GM12801 (cell line): ENCODE data around the gene IL3.

Experiments used
- TF ChIP-seq, protein P1 (sequence below): IDR thresholded peaks from one replicate; pipeline ENCODE4 v1.5.1; 2011; ENCODE audit warnings: control low read depth; ENCODE audit not compliant: insufficient read length; ENCODE audit errors: extremely low read depth

IL3 gene

DNA sequence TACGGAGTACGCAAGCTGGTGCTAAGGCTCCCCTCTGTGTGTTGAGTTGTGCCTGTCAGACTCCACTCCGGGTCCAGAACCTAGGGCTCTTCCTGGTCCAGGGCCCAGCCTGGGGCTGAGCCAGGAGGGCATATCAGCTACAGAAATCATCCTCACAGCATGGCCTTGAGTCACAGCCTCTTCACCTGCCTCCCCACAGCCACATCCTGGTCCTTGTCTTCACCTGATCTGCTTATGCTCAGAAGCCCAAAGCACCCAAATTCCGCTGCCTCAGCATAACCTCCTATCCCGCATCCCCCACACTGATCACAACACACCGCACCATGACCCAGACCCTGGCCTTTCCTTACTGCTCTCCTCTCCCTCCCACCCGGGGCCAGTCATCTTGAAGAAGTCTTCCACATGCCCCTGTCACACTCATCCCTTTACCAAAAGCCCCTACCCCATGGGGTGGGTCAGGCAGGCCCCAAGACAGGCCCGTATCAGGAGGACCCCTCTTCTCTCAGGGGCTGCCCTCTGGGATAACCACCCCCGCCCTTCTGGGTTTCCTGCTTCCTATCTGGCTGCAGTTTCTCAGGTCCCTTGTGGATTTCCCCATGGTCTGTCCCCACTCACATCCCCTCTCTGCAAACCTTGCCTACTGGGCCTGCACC lies 1.3 kb upstream of the IL3 start:
- TF ChIP-seq, protein P1, sequence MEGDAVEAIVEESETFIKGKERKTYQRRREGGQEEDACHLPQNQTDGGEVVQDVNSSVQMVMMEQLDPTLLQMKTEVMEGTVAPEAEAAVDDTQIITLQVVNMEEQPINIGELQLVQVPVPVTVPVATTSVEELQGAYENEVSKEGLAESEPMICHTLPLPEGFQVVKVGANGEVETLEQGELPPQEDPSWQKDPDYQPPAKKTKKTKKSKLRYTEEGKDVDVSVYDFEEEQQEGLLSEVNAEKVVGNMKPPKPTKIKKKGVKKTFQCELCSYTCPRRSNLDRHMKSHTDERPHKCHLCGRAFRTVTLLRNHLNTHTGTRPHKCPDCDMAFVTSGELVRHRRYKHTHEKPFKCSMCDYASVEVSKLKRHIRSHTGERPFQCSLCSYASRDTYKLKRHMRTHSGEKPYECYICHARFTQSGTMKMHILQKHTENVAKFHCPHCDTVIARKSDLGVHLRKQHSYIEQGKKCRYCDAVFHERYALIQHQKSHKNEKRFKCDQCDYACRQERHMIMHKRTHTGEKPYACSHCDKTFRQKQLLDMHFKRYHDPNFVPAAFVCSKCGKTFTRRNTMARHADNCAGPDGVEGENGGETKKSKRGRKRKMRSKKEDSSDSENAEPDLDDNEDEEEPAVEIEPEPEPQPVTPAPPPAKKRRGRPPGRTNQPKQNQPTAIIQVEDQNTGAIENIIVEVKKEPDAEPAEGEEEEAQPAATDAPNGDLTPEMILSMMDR: no peak

DNA sequence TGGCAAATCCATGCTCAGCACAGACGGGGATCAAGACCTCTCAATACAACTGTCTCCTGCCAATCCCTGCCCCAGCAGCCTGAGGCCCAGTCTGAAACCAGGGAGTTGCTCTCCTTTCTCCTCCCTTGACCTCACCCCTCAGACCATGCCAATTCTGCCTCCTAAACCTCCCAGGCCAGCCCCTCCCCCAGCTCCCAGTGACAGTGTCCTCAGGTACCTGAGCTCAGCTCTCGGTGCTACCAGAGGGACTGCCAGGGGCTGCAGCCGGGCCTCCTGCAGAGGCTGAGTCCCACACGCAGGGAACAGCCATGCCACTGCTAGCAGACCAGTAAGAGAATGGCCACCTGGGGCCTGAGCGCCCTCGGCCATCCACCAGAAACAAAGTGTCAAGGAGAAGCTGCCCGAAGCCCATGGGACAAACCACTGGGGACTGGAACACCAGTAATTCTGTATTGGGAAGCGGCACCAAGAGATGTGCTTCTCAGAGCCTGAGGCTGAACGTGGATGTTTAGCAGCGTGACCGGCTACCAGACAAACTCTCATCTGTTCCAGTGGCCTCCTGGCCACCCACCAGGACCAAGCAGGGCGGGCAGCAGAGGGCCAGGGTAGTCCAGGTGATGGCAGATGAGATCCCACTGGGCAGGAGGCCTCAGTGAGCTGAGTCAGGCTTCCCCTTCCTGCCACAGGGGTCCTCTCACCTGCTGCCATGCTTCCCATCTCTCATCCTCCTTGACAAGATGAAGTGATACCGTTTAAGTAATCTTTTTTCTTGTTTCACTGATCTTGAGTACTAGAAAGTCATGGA lies 557 bp upstream of the IL3 start:
- TF ChIP-seq, protein P1: no peak

DNA sequence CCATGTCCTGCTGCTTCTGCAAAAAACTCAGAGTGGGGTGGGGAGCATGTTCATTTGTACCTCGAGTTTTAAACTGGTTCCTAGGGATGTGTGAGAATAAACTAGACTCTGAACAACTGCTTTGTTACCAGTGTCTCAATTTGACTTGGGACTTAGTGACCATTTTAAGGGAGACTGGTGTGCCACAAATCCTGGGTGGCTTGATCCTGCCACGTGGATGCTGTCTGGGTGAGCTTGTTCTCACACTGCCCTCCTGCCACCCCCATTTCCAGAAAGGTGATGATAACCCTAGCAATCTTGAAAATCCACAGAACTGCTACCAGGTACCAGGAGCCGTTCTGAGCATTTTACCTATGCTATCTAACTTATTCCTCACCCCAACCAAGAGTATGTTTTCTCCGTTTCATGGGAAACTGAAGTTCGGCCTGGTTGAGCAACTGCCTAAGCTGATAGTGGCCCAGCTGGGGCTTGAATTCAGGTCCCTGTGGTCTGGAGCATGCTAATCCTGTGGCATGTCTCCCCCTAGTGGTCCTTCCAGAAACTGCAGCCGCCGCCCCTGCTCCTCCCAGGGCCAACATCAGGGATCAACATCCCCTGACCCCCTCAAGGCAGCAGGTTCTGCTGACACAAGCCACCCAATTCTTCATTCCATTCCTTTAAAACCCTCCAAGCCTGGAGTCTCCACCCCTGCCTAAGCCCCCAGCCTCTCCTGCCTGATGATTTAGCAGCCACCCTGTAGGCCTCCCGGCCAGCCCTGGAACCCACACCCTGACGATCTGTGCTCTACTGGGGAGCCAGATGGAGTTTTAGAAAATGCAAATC lies 2.8 kb downstream of the IL3 start:
- TF ChIP-seq, protein P1: peak; percentile 87

DNA sequence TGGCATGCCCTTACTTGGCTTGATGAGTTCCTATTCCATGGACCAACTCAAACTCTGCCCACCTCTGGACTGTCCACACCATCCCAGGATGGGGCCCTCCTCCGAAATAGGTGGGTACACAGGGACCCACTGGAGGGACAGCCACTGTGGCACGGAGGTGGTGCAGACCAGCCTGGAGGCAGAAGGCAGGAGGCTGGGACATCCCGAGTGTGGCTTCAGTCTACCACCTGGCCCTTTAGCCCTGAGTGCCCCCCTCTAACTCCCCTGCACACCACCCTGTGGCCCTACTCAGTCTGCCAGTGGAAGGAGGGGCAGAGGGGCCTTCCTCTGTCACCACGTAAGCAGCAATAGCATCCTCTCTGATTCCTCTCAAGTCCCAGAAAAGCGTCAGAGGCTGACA lies 3.7 kb downstream of the IL3 start:
- TF ChIP-seq, protein P1: no peak

DNA sequence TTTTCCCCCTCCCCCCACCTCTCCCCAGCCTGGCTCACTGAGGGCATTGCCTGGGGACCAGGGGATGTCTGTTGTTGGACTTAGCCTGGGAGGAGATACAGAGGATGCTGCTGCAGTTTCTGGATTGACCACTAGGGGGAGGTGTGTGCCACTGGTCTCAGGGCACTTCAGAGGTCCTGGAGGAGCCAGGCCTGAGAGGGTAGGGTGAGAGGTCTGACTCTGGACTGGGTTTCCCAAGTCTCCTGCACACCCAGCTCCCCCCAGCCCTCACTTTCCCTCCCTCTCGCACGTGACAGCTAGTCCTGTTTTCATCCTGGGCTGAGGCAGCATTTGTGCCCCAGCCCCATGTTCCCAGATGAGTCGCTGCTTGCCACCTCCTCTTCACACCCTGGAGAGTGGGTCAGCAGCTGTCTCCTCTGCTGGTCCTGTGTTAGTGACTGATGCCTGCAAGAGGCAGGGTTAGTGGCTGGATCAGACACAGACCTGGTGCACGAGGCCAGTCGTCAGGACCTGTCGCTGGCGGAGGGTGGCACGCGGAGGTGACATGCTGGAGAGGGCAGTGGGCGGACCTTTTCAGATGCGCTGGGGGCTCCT lies 4.4 kb downstream of the IL3 start:
- TF ChIP-seq, protein P1: peak; percentile 51

DNA sequence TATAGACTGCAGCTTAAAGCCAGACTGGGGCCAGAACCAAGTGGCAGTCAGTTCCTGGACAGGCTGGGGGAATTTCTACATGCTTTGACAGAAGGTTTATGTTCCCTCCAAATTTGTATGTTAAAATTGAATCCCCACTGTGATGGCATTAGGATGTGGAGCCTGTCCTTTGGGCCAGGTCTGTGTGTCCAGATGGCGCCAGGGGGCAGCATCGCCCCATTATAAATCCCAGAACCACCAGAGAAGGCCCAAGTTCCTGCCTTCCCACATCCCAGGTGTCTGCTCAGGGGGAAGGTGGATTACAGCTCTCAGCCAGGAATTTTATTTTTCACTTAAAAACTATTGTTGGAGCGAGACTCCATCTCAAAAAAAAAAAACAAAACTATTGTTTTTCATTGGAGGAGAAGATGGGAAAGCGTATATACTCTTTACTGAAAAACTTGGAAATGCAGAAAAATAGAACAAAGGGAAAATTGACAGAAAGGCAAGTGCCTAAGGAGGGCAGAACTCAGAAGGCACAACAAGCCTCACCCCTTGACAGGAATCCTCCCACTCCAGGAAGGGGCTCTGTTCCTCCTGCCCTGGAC lies 5.0 kb downstream of the IL3 start:
- TF ChIP-seq, protein P1: no peak
